Measurements from ENCODE around the gene SDR39U1. TPM values are rescaled to one million over a fixed set of nuclear protein-coding genes. Genes with fewer than 3 reads are reported as not detected.

SDR39U1 gene
- polyA plus RNA-seq, 1 donor from 2014 or later = 142 TPM

DNA sequence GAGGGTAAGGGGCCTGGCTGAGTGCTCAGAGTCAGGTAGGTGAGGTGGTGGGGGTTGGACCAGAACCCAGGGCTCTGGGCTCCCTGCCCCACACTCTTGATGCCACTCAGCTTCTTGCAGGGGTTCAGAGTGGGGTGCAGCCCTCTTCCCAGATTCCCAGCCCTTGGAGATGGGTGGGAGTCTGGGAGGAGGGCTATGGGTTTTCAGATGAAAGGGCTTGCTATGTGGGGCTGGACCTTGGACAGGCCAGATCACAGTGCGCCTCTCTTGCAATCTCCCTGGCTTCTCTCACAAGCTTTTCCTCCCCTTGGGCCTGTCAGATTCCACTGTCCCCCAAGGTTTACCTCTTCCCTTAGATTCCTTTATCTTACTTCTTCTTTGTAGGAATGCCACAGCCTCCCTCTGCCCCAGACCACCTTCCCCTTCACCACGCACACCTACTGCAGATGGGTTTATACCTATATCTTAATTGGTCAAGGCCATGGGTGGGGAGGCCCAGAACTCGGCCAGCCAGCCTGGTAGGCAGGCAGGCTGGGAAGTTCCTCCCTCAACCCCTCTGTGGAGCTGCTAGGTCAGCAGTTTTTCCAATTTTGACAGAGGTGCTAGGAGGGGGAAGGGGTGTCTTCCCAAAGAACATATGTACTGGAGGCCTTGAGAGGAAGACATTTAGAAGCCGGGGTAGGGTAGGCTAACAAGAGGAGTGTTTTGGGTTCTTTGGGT is 42.4 kb downstream of the SDR39U1 start:
- Histone ChIP-seq H3K36me3 (ENCODE audit: insufficient read depth, low read length) (no peaks in the 10 kb centered on the region), H3K79me2 (replicated peaks; ENCODE audit: insufficient read depth, low read length) (peaks cover 11% of the 10 kb centered on the region), H3F3A (ENCODE audit: insufficient read depth, low read length, poor library complexity, severe bottlenecking) (no peaks in the 10 kb centered on the region), H3K4me3 (ENCODE audit: low read length) (peak overlapping the region; percentile 82), H4K20me1 (ENCODE audit: insufficient read depth) (no peaks in the 10 kb centered on the region), H3K9me3 (ENCODE audit: low read length) (no peaks in the 10 kb centered on the region), H3K27me3 (ENCODE audit: insufficient read depth, low read depth, low read length) (peaks cover 3% of the 10 kb centered on the region), H3K9me2 (ENCODE audit: insufficient read depth, low read length) (no peaks in the 10 kb centered on the region), H3K9ac (ENCODE audit: low read length) (peak overlapping the region; percentile 76), H2AFZ (ENCODE audit: low read depth, low read length) (peak overlapping the region; percentile 91), H3K27ac (ENCODE audit: low read length) (no peak overlapping the region), H3K4me2 (ENCODE audit: low read length) (peak overlapping the region; percentile 92)
- TF ChIP-seq TAF1 (IDR thresholded peaks at IDR 0.05; ENCODE audit: low read depth) = no peak
- TF ChIP-seq CTCF (IDR thresholded peaks at IDR 0.05; ENCODE audit: poor library complexity, severe bottlenecking) = no peak
- TF ChIP-seq RAD21 (conservative IDR thresholded peaks at IDR 0.05) = no peak
- TF ChIP-seq MXI1 (conservative IDR thresholded peaks at IDR 0.05; ENCODE audit: poor library complexity, severe bottlenecking) = no peak
- no peak for TF ChIP-seq EP300 (conservative IDR thresholded peaks at IDR 0.05; ENCODE audit: poor library complexity, severe bottlenecking)

DNA sequence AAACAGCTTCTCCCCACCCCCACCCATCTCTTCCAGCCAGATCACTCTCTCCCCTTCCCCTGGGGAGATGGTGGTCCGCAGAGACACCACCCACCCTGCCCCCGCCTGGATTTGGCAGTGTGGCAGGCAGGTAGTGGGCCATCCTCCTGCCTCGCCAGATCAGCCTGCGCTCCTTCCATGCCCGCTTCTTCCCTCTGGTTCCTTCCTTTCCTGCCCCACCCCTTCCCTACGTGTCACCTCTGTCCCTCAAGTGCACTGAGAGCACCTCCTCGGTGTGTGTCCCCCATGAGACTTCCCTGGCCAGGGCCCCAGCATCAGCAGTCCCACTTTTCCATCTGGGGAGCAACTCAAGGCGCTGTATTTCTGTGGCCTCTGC is 43.1 kb downstream of the SDR39U1 start:
- Histone ChIP-seq H3K4me2 (ENCODE audit: low read length) (peak overlapping the region; percentile 92), H2AFZ (ENCODE audit: low read depth, low read length) (peak overlapping the region; percentile 91), H3K36me3 (ENCODE audit: insufficient read depth, low read length) (no peaks in the 10 kb centered on the region), H3K9me2 (ENCODE audit: insufficient read depth, low read length) (no peaks in the 10 kb centered on the region), H3K9me3 (ENCODE audit: low read length) (no peaks in the 10 kb centered on the region), H3K9ac (ENCODE audit: low read length) (peak overlapping the region; percentile 76), H3F3A (ENCODE audit: insufficient read depth, low read length, poor library complexity, severe bottlenecking) (no peaks in the 10 kb centered on the region), H4K20me1 (ENCODE audit: insufficient read depth) (no peaks in the 10 kb centered on the region), H3K27ac (ENCODE audit: low read length) (no peak overlapping the region), H3K27me3 (ENCODE audit: insufficient read depth, low read depth, low read length) (peaks cover 3% of the 10 kb centered on the region), H3K4me3 (ENCODE audit: low read length) (peak overlapping the region; percentile 82), H3K79me2 (replicated peaks; ENCODE audit: insufficient read depth, low read length) (peaks cover 11% of the 10 kb centered on the region)
- TF ChIP-seq EZH2 (IDR thresholded peaks at IDR 0.05; ENCODE audit: borderline replicate concordance, insufficient read depth, low read length, poor library complexity, severe bottlenecking) (no peak), EP300 (conservative IDR thresholded peaks at IDR 0.05; ENCODE audit: poor library complexity, severe bottlenecking) (no peak), POLR2AphosphoS5 (IDR thresholded peaks at IDR 0.05) (no peak)

DNA sequence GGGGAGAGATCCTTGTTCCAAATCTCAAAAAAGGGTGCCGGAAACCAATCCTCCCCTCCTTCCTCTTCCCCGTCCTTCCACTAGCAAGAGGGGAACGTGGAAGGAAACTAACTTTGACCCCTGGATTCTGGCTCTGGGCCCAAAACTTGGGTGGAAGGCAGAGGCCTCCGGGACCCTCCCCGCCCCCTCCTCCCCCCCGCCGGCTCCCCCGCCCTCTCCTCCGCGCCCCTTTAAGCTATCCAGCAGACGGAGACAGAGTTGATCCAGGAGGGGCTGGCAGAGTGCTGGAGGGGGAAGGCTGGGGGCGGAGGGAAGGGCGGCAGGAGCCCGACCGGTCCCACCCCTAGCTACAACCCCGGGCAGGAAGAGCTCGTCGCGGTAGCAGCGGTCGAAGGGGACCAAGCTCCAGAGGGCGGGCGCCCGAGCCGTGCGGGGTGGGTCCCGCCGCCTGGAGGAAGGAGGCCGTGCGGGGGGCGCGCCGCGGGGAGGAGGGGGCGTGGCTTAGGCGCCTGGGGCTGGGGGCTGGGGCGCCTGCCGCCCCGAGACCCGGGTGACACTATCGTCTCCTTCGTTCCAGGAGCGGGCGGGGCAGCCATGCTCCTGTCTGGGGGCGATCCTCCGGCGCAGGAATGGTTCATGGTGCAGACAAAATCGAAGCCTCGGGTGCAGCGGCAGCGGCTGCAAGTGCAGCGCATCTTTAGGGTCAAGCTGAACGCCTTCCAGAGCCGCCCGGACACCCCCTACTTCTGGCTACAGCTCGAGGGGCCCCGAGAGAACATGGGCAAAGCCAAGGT is 43.7 kb downstream of the SDR39U1 start, which contains the start of gene NYNRIN:
Gene NYNRIN, plus strand, starts transcription at position 351 of the 794 bp plus-strand sequence. Its CDS starts 244 bp downstream, at position 595.
- Histone ChIP-seq H3K4me3 (ENCODE audit: low read length) (peak within 1 kb of the TSS; percentile 82), H3F3A (ENCODE audit: insufficient read depth, low read length, poor library complexity, severe bottlenecking) (no peaks in the 10 kb centered on the region), H4K20me1 (ENCODE audit: insufficient read depth) (no peaks in the 10 kb centered on the region), H3K36me3 (ENCODE audit: insufficient read depth, low read length) (no peaks in the 10 kb centered on the region), H3K27ac (ENCODE audit: low read length) (no peak within 1 kb of the TSS), H3K79me2 (replicated peaks; ENCODE audit: insufficient read depth, low read length) (peaks cover 11% of the 10 kb centered on the region), H3K27me3 (ENCODE audit: insufficient read depth, low read depth, low read length) (peaks cover 3% of the 10 kb centered on the region), H3K4me2 (ENCODE audit: low read length) (peak within 1 kb of the TSS; percentile 92), H3K9me2 (ENCODE audit: insufficient read depth, low read length) (no peaks in the 10 kb centered on the region), H2AFZ (ENCODE audit: low read depth, low read length) (peak within 1 kb of the TSS; percentile 91), H3K9ac (ENCODE audit: low read length) (peak within 1 kb of the TSS; percentile 76), H3K9me3 (ENCODE audit: low read length) (no peaks in the 10 kb centered on the region)
- TF ChIP-seq MXI1 (conservative IDR thresholded peaks at IDR 0.05; ENCODE audit: poor library complexity, severe bottlenecking) (peak; percentile 18), RAD21 (conservative IDR thresholded peaks at IDR 0.05) (no peak), SMC3 (conservative IDR thresholded peaks at IDR 0.05; ENCODE audit: poor library complexity) (no peak), EZH2 (IDR thresholded peaks at IDR 0.05; ENCODE audit: borderline replicate concordance, insufficient read depth, low read length, poor library complexity, severe bottlenecking) (no peak), TAF1 (IDR thresholded peaks at IDR 0.05; ENCODE audit: low read depth) (peak; percentile 64), REST (IDR thresholded peaks at IDR 0.05; ENCODE audit: borderline replicate concordance) (no peak), POLR2AphosphoS5 (IDR thresholded peaks at IDR 0.05) (peak; percentile 25), EP300 (conservative IDR thresholded peaks at IDR 0.05; ENCODE audit: poor library complexity, severe bottlenecking) (no peak)

All from neural cell (in vitro differentiated cells).